ENCODE results near the gene ITPRIPL2. TPM values are rescaled to one million over a fixed set of nuclear protein-coding genes. Genes with fewer than 3 reads are reported as not detected.

The ITPRIPL2 gene
- total and polyA plus RNA-seq, 7 donors: 4.7 to 17.9 (median 14.8) TPM

DNA sequence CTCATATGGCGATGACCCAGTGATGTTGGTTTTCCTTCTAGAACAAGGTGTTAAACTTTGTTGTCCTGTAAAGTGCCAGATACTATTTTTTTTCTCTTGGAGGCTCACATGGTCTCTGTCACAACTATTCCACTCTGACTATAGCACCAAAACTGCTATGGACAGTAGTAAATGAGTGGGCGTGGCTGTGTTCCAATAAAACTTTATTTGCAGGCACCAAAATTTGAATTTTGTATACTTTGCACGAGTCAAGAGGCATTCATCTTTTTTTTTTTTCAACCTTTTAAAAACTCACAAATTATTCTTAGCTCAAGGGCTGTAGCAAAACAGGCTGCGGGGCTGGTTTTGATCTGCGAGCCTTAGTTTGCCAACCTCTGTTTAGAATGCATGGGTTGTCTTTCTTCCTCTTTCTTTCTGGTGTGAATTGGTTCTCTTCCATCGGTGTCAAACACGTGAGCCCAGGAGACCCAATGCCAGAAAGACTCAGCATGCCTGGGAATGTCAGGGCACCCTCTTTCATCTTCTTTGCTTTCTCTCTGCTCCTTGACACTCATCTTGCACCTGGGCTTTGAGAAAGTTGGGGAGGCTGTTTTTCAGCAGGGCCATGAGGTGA is 56.4 kb downstream of the ITPRIPL2 start:
- peaks cover 0 to 26% (median 0%) of the 10 kb centered on the region in 3 donors for H3K27me3 ChIP-seq (ENCODE audit: insufficient read depth in 3 of 3, low read length in 2 of 3)

More for the DNA sequence above, 56.4 kb downstream of the ITPRIPL2 start:
- no peaks in the 10 kb centered on the region for H3K36me3 ChIP-seq (ENCODE audit: insufficient read depth in 1 of 2, low read depth in 1 of 2)
- peaks cover 7% of the 10 kb centered on the region for H3K4me1 ChIP-seq
- no peaks in the 10 kb centered on the region for H3K9me3 ChIP-seq
- 69 to 75% (median 73%) methylated on average over 7 of the region's 7 CpGs for WGBS, 3 donors
- no peak for TF ChIP-seq CTCF (IDR thresholded peaks at IDR 0.05)
- DNase-seq (no peak), ATAC-seq (no peak)
- intact Hi-C loops (cut with DNase I): loop anchor here in 1 of 2 donors (10.0 kb wide), 1 partner anchor 205 kb away; no protein-coding TSS in a partner anchor
- H3K4me3 ChIP-seq: no peak overlapping the region
- H3K27ac ChIP-seq: no peak overlapping the region

Other genes starting within 250 kb of the ITPRIPL2 start
- 100 to 1,000 TPM in 2 of 4 donors, 10 to 100 TPM in 2; 66.1 to 160 (median 107) TPM for gene SMG1, start 187.6 kb upstream of the ITPRIPL2 start, total RNA-seq
- 10 to 100 TPM; 12.1 to 42.6 (median 27.0) TPM for gene SMG1, start 187.6 kb upstream of the ITPRIPL2 start, polyA plus RNA-seq
- 1 to 10 TPM in 2 of 4 donors, under 1 TPM in 2; 0.32 to 1.8 (median 0.85) TPM for gene TMC7, start 130.0 kb upstream of the ITPRIPL2 start, total RNA-seq
- gene TMC7, start 130.0 kb upstream of the ITPRIPL2 start, polyA plus RNA-seq: under 1 TPM; 0.46 to 0.77 (median 0.53) TPM
- 10 to 100 TPM; 27.7 to 37.7 (median 31.6) TPM for gene COQ7, start 46.4 kb upstream of the ITPRIPL2 start, total RNA-seq
- 10 to 100 TPM; 20.7 to 38.6 (median 31.8) TPM for gene COQ7, start 46.4 kb upstream of the ITPRIPL2 start, polyA plus RNA-seq
- under 1 TPM; 0.08 to 0.58 (median 0.45) TPM for gene SYT17, start 54.3 kb downstream of the ITPRIPL2 start, total RNA-seq
- under 1 TPM; 0.25 to 0.55 (median 0.30) TPM for gene SYT17, start 54.3 kb downstream of the ITPRIPL2 start, polyA plus RNA-seq
- gene CLEC19A, start 171.8 kb downstream of the ITPRIPL2 start, total RNA-seq: not detected
- gene CLEC19A, start 171.8 kb downstream of the ITPRIPL2 start, polyA plus RNA-seq: not detected

All from psoas muscle (tissue), 8 donors.